GM21367 (cell line): Measurements from ENCODE around the gene SYT5.

Experiments
- ATAC-seq: cut with Tn5 transposase; IDR thresholded peaks from one replicate; pipeline ENCODE4 v1.9.1; 2021; ENCODE audit not compliant: unreplicated experiment

SYT5 gene

GRCh38 chr19:55147545-55148251, 32.4 kb downstream of the SYT5 start:
- no peak for ATAC-seq

GRCh38 chr19:55146705-55147273, 33.3 kb downstream of the SYT5 start:
- ATAC-seq = no peak

- no peak for ATAC-seq
Measured at GRCh38 chr19:55146078-55146704, 33.9 kb downstream of the SYT5 start.

- no peak for ATAC-seq
Measured at GRCh38 chr19:55145232-55145631, 34.9 kb downstream of the SYT5 start.

- ATAC-seq = no peak
Measured at GRCh38 chr19:55141696-55142095, 38.4 kb downstream of the SYT5 start.

GRCh38 chr19:55137915-55138314, 42.2 kb downstream of the SYT5 start:
- ATAC-seq = no peak

- ATAC-seq = no peak
Measured at GRCh38 chr19:55136399-55137102, 43.5 kb downstream of the SYT5 start.

GRCh38 chr19:55134736-55135135, 45.4 kb downstream of the SYT5 start:
- no peak for ATAC-seq

DNA sequence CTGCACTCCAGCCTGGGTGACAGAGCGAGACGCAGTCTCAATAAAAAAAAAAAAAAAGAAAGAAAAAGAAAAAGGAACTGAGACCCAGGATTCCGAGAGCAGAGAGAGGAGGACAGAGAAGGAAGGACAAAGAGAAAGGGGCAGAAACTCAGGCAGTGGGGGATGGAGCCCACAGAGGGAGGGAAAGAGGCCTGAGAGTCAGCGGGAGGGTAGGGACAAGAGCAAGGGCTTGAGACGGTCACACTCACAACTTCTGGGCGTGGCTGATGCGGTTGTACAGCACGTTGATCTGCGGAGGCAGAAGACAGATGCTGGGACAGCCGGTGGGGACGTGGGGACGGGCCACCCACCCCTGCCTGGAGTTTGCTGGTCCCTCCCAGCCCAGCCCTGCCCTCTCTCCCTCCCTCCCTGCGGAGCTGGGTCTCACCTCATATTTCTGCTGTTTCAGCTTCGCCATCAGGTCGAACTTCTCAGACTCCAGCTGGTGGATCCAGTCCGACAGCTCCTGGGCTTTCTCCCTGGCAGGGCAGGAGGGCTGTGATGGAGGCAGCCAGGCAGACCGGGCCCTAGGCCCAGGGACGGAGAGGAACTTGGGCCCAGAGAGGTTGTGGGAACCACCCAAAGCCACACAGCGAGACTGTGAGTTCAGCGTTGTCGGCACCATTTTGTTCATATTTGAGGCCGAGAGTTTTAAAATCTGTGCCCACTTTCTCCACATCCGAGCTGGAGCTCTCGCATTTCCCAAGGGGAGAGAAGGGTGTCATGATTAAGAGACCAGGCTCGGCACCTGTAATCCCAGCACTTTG, 46.2 kb downstream of the SYT5 start:
- no peak for ATAC-seq

- no peak for ATAC-seq
Measured at GRCh38 chr19:55132453-55133129, 47.5 kb downstream of the SYT5 start.

GRCh38 chr19:55131421-55131820, 48.7 kb downstream of the SYT5 start:
- no peak for ATAC-seq
